Islet of Langerhans (tissue), 1 donor: ENCODE measurements around the gene METTL22.
"Not testable (repeated sequence)": the region's sequence is repeated elsewhere in the genome, so short reads cannot be mapped to it uniquely, and the experiment has no call there.

Source experiments
- FAIRE-seq: peaks from one replicate; lab custom pipeline; 2011; peaks lifted over from hg19 to GRCh38; lab: Jason Lieb, UNC

Gene METTL22

GRCh38 chr16:8632675-8633182 is 11.2 kb downstream of the METTL22 start:
- FAIRE-seq: no peak

GRCh38 chr16:8634991-8635736 is 13.7 kb downstream of the METTL22 start:
- no peak for FAIRE-seq

- no peak for FAIRE-seq
Measured at GRCh38 chr16:8639694-8640093, 18.2 kb downstream of the METTL22 start.

- no peak for FAIRE-seq
Measured at GRCh38 chr16:8641671-8642070, 20.2 kb downstream of the METTL22 start.

GRCh38 chr16:8642146-8642545 is 20.6 kb downstream of the METTL22 start:
- FAIRE-seq: no peak

GRCh38 chr16:8644211-8645140 is 23.0 kb downstream of the METTL22 start:
- no peak for FAIRE-seq

GRCh38 chr16:8645141-8645521 is 23.6 kb downstream of the METTL22 start:
- no peak for FAIRE-seq

GRCh38 chr16:8645831-8646230 is 24.3 kb downstream of the METTL22 start:
- no peak for FAIRE-seq

- FAIRE-seq: no peak
Measured at GRCh38 chr16:8646326-8647053, 25.0 kb downstream of the METTL22 start.

- no peak for FAIRE-seq
Measured at GRCh38 chr16:8647721-8648318, 26.3 kb downstream of the METTL22 start.

GRCh38 chr16:8648877-8649276 is 27.4 kb downstream of the METTL22 start:
- no peak for FAIRE-seq

- FAIRE-seq: no peak
Measured at GRCh38 chr16:8649829-8650554, 28.5 kb downstream of the METTL22 start.

- FAIRE-seq: not testable (repeated sequence)
Measured at GRCh38 chr16:8651958-8652357, 30.5 kb downstream of the METTL22 start.

GRCh38 chr16:8655184-8655717 is 33.8 kb downstream of the METTL22 start:
- no peak for FAIRE-seq

GRCh38 chr16:8656376-8656775 is 34.9 kb downstream of the METTL22 start:
- FAIRE-seq: no peak

GRCh38 chr16:8660841-8661301 is 39.4 kb downstream of the METTL22 start:
- FAIRE-seq: peak; percentile 43

- FAIRE-seq: no peak
Measured at GRCh38 chr16:8661703-8662102, 40.2 kb downstream of the METTL22 start.

GRCh38 chr16:8663192-8664089 is 41.9 kb downstream of the METTL22 start:
- FAIRE-seq: no peak

GRCh38 chr16:8665529-8665928 is 44.0 kb downstream of the METTL22 start:
- FAIRE-seq: no peak

- FAIRE-seq: no peak
Measured at GRCh38 chr16:8667492-8667891, 46.0 kb downstream of the METTL22 start.
